Ishikawa (cell line): ENCODE data around the gene RYR3.

Source experiments
- CEBPB ChIP-seq: IDR thresholded peaks from 2 replicates; pipeline ENCODE4 v1.6.1; 2012
- CREB1 ChIP-seq: IDR thresholded peaks from 2 replicates; pipeline ENCODE4 v1.6.1; 2012; ENCODE audit warnings: low read depth
- EGR1 ChIP-seq: IDR thresholded peaks from 2 replicates; pipeline ENCODE4 v1.6.1; 2012
- EP300 ChIP-seq: IDR thresholded peaks from 2 replicates; pipeline ENCODE4 v1.6.1; 2012; ENCODE audit warnings: borderline replicate concordance
- FOXM1 ChIP-seq: IDR thresholded peaks from 2 replicates; pipeline ENCODE4 v1.6.1; 2012; ENCODE audit warnings: low read depth, borderline replicate concordance
- NFIC ChIP-seq: IDR thresholded peaks from 2 replicates; pipeline ENCODE4 v1.6.1; 2012
- RAD21 ChIP-seq: IDR thresholded peaks from 2 replicates; pipeline ENCODE4 v1.6.1; 2012; ENCODE audit warnings: low read depth
- TAF1 ChIP-seq: IDR thresholded peaks from 2 replicates; pipeline ENCODE4 v1.6.1; 2012; ENCODE audit warnings: low read depth, mild to moderate bottlenecking
- TCF12 ChIP-seq: IDR thresholded peaks from 2 replicates; pipeline ENCODE4 v1.6.1; 2012; ENCODE audit warnings: low read depth
- TEAD4 ChIP-seq: IDR thresholded peaks from 2 replicates; pipeline ENCODE4 v1.6.1; 2012
- YY1 ChIP-seq: IDR thresholded peaks from 2 replicates; pipeline ENCODE4 v1.6.1; 2012; ENCODE audit warnings: low read depth
- ZBTB7A ChIP-seq: IDR thresholded peaks from 2 replicates; pipeline ENCODE4 v1.6.1; 2012; ENCODE audit warnings: low read depth
- TF ChIP-seq, protein P1 (sequence below): IDR thresholded peaks from 2 replicates; pipeline ENCODE4 v1.6.1; 2012
- TF ChIP-seq, protein P2 (sequence below): IDR thresholded peaks from 2 replicates; pipeline ENCODE4 v1.6.1; 2012; ENCODE audit warnings: low read depth, mild to moderate bottlenecking
- TF ChIP-seq, protein P3 (sequence below): IDR thresholded peaks from 2 replicates; pipeline ENCODE4 v1.6.1; 2012

The RYR3 gene

DNA sequence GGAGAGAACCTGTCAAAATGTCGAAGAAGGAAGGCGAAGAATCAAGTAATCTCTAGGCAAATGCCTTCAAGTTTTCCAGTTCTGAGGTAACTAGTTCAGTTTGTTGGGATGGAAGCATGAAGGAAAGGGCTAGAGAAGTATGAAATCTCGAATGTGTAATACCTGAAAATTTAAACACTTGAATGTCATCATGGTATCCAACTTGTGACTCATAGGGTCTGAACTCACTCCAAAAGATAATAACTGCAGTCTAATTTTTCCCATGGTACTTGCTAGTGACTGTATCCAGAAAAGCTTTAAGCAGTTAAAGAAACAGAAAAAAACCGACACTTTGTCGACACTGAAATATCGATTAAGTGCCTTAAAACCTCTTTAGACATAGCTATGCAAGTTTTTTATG lies 554.6 kb downstream of the RYR3 start:
- no peak for TF ChIP-seq CEBPB
- no peak for TF ChIP-seq TAF1
- no peak for TF ChIP-seq FOXM1
- no peak for TF ChIP-seq CREB1
- TF ChIP-seq TEAD4, result no peak

DNA sequence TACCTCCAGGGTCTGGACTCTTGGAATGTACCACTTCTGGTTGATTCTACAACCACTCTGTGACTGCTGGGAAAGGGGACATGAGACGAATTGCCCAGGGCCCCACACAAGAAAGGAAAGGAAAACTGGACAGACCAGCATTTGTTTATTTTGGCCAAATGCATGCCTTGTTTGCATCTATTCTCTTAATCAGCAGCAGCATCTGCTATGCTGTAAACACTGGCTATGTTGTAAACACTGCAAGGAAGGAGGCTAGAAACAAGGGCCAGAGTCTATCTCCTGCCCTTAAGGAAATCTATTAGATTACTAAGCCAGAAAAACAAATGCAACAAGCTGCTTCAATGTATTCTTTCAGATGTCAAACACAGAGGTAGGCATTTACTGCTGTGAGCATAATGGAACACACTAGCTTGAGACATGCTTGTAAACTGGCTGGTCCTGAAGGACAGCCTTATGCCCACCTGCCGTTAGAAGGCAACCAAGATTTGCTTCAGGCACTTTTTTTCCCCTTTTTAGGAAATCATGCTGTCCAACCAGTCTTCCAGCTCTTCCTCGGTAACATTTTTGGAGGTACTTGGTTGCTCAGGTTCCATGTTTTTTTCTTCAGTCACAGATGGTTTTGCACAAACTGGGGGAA lies 555.5 kb downstream of the RYR3 start:
- TF ChIP-seq EGR1 (no peak), TEAD4 (no peak), ZBTB7A (no peak), NFIC (no peak)
- TF ChIP-seq, protein P1, sequence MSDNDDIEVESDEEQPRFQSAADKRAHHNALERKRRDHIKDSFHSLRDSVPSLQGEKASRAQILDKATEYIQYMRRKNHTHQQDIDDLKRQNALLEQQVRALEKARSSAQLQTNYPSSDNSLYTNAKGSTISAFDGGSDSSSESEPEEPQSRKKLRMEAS, result no peak

DNA sequence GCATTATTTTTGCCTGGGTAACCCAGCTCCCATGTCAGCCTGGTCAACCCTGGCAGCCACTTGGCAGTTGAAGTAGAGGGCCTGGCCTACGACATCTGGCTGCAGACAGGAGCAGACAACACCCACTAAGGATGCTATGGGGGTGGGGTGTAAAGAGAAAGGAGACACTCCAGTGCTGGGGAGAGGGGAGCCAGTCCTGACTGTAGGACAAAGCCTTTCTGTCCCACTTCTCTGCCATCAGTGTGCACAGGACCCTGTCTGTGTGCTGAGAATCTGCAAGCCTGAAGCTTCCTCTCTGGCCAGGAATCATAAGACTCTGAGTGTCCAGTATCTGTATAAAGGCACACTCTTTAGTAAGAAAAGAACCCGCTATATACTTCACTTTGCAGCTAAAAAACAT lies 561.2 kb downstream of the RYR3 start:
- TF ChIP-seq EGR1, result no peak

DNA sequence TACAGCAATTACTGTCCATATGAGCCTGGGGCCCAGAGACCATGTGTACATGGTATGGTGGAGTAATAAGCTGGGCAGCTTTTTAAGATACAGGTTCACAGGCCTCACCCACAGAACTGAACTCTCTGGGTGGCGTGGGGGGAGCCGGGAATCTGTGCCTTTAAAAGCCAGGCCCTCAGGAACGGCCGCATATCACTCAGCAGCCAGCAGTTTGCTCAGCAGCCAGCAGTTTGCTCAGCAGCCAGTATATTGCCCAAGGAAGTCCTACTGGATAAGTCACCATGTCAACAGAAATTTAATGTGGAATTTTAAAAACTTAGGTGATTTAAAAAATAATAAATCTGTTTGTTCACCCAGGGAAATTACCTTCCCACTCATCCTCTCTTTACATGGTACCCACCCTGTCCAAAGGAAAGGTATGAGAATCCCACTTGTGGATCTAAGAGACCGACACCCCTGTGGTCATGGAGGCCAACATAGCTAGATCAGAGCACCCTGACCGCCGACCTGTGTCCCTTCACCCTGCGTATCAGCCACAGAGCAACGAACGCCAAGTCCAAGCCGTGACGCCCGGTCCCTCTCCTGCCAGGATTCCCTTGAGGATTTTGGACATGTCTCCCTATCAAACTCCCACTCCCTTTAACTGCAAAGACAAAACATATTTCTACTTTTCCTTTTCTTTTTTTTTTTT lies 561.8 kb downstream of the RYR3 start:
- TF ChIP-seq CEBPB, result no peak
- no peak for TF ChIP-seq EGR1
- TF ChIP-seq ZBTB7A, result no peak
- TF ChIP-seq, protein P1, result no peak
- TF ChIP-seq, protein P2, sequence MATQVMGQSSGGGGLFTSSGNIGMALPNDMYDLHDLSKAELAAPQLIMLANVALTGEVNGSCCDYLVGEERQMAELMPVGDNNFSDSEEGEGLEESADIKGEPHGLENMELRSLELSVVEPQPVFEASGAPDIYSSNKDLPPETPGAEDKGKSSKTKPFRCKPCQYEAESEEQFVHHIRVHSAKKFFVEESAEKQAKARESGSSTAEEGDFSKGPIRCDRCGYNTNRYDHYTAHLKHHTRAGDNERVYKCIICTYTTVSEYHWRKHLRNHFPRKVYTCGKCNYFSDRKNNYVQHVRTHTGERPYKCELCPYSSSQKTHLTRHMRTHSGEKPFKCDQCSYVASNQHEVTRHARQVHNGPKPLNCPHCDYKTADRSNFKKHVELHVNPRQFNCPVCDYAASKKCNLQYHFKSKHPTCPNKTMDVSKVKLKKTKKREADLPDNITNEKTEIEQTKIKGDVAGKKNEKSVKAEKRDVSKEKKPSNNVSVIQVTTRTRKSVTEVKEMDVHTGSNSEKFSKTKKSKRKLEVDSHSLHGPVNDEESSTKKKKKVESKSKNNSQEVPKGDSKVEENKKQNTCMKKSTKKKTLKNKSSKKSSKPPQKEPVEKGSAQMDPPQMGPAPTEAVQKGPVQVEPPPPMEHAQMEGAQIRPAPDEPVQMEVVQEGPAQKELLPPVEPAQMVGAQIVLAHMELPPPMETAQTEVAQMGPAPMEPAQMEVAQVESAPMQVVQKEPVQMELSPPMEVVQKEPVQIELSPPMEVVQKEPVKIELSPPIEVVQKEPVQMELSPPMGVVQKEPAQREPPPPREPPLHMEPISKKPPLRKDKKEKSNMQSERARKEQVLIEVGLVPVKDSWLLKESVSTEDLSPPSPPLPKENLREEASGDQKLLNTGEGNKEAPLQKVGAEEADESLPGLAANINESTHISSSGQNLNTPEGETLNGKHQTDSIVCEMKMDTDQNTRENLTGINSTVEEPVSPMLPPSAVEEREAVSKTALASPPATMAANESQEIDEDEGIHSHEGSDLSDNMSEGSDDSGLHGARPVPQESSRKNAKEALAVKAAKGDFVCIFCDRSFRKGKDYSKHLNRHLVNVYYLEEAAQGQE, result no peak
- no peak for TF ChIP-seq TEAD4
- TF ChIP-seq RAD21, result no peak
- no peak for TF ChIP-seq NFIC
- no peak for TF ChIP-seq FOXM1
- TF ChIP-seq TCF12, result no peak
- TF ChIP-seq TAF1, result no peak
- TF ChIP-seq, protein P3, sequence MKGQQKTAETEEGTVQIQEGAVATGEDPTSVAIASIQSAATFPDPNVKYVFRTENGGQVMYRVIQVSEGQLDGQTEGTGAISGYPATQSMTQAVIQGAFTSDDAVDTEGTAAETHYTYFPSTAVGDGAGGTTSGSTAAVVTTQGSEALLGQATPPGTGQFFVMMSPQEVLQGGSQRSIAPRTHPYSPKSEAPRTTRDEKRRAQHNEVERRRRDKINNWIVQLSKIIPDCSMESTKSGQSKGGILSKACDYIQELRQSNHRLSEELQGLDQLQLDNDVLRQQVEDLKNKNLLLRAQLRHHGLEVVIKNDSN, result no peak
- no peak for TF ChIP-seq EP300
- TF ChIP-seq YY1, result no peak
- TF ChIP-seq CREB1, result no peak

DNA sequence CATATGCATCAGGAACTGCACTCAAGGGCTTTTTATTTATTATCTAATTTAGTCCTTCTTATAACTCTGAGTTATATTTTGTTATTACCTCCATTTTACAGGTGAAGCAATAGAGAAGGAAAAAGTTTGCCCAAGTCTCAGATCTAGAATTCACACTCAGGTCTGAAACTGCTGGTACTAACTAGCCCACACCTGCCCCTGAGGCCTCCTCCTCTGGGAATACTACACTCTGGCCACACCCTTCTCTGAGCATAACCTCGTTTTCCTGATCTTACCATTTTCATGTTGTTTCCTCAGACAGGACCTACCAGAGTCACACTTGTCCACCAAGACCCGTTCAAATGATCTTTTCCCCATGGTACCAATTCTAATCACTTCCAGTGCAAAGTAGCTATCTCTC lies 563.4 kb downstream of the RYR3 start:
- TF ChIP-seq TCF12 (no peak), TAF1 (no peak), YY1 (no peak), EP300 (no peak), TEAD4 (no peak), NFIC (no peak), RAD21 (no peak), FOXM1 (no peak)
- TF ChIP-seq, protein P1, result no peak
- TF ChIP-seq, protein P3, result no peak
- TF ChIP-seq, protein P2, result no peak

DNA sequence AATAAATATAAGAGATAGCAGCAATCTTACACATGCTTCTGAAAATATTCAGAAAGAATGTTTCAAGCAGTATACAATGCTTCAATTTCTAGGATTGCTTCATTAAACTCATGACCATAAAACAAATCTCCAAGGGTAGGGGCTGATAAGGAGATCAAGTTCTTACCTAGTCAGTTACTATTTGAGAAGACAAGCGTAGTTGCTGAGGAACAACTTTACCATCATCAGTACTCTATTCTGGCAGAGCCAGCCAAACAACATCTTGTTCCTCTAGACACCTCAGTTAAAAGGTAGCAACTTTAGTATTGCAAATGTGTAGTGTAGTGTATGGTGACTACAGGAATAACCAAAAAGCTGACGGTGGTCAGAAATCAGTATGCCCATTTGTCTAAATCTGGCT lies 572.2 kb downstream of the RYR3 start:
- TF ChIP-seq TEAD4 (no peak), YY1 (no peak)

DNA sequence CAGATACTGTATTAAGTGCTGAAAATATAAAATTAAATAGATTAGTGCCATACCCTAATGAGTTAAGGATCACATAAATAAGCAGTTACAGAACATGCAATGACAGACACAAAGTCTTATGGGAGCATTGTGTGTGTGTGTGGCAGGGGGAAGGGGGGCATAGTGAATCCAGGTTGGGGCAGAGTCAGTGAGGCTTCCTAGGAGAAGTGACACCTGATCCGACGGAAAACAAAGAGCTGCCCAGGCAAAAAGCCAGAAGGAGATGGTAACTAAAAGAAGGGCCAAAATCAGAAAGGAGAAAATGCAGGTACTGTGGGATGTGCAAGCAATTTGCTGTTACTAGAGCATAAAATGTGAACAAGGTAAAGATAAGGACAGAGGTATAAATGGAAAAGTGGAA lies 577.4 kb downstream of the RYR3 start:
- TF ChIP-seq NFIC, result peak; percentile 12; the same call in 1 of the 2 replicates
- TF ChIP-seq EGR1, result no peak
